ENCODE measurements around the gene PLCD4. TPM values are rescaled to one million over a fixed set of nuclear protein-coding genes. Genes with fewer than 3 reads are reported as not detected.

PLCD4 gene
- total RNA-seq, 1 experiment from 2014 or later: 0.42 TPM

DNA sequence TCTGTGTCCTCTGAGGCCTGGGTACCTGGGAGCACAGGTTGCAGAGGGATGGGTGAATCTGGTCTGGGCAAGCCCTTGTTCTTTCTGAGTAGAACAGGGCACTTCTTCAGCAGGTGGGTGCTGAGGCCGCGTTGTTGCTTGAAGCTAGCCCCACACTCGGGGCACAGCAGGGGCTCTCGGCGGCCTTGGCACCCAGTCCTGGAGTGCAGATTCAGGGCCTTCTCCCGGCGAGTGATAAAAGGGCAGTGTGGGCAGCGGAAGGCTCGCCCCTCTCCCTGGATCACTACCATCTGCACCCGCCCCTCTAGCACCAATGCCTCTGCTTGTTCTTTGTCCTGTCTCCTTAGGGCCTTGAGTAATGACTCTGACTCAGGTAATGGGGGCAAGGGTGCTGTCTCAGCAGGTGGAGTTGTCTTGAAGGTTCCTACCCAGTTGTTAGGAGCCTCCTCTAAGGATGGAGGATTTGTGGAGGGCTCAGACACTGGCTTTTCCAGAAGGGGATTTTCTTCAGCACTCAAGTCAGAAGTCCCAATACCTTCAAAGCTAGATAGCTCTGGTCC, 36.1 kb downstream of the PLCD4 start:
- H2BK120ac ChIP-seq (ENCODE audit: low read depth, low read length, poor library complexity, severe bottlenecking): no peak overlapping the region
- no peak overlapping the region for H2BK12ac ChIP-seq (ENCODE audit: insufficient read length, low read depth, low read length)
- H3K4ac ChIP-seq (ENCODE audit: low read depth, low read length): no peak overlapping the region
- no peak overlapping the region for H3K4me2 ChIP-seq (ENCODE audit: insufficient read depth, insufficient read length, low read length)
- H3K27ac ChIP-seq (ENCODE audit: insufficient read length, low read depth, low read length): no peak overlapping the region
- TF ChIP-seq, protein P1, sequence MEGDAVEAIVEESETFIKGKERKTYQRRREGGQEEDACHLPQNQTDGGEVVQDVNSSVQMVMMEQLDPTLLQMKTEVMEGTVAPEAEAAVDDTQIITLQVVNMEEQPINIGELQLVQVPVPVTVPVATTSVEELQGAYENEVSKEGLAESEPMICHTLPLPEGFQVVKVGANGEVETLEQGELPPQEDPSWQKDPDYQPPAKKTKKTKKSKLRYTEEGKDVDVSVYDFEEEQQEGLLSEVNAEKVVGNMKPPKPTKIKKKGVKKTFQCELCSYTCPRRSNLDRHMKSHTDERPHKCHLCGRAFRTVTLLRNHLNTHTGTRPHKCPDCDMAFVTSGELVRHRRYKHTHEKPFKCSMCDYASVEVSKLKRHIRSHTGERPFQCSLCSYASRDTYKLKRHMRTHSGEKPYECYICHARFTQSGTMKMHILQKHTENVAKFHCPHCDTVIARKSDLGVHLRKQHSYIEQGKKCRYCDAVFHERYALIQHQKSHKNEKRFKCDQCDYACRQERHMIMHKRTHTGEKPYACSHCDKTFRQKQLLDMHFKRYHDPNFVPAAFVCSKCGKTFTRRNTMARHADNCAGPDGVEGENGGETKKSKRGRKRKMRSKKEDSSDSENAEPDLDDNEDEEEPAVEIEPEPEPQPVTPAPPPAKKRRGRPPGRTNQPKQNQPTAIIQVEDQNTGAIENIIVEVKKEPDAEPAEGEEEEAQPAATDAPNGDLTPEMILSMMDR (conservative IDR thresholded peaks at IDR 0.05): no peak
- WGBS (ENCODE audit: extremely low coverage, insufficient read length, low lambda C conversion rate): no CpG with 5 or more reads among the region's 10 CpGs
- H2AK5ac ChIP-seq (ENCODE audit: insufficient read length, low read length): no peak overlapping the region
- Mint-ChIP-seq H3K27me3 (ENCODE audit: low read depth) (no peaks in the 10 kb centered on the region), H3K27ac (no peak overlapping the region; a peak in 1 of 7 replicates), H3K9me3 (no peaks in the 10 kb centered on the region), H3K36me3 (ENCODE audit: insufficient read depth in 1 of 3, low read depth in 3 of 3) (peaks cover 42 to 77% (median 77%) of the 10 kb centered on the region in 3 experiments; a peak in 6 of 7 replicates), H3K4me1 (no peaks in the 10 kb centered on the region), H3K4me3 (no peak overlapping the region)
- H2BK20ac ChIP-seq (ENCODE audit: low read depth, low read length, poor library complexity, severe bottlenecking): no peak overlapping the region
- H4K8ac ChIP-seq (replicated peaks; ENCODE audit: insufficient read length, low read depth, low read length): no peak overlapping the region
- no peak overlapping the region for H3K14ac ChIP-seq (ENCODE audit: insufficient read depth, low read length)
- no peak overlapping the region for H3K23ac ChIP-seq (ENCODE audit: insufficient read length, low read depth, low read length)
- no peaks in the 10 kb centered on the region for H3K79me2 ChIP-seq (ENCODE audit: insufficient read depth, low read length)
- H3K4me1 ChIP-seq (ENCODE audit: insufficient read depth, low read length): no peaks in the 10 kb centered on the region
- no peaks in the 10 kb centered on the region for H4K20me1 ChIP-seq (ENCODE audit: control insufficient read depth, insufficient read depth, insufficient read length)
- no peak overlapping the region for H3K18ac ChIP-seq (ENCODE audit: insufficient read length, low read depth, low read length)
- no peak overlapping the region for H4K5ac ChIP-seq (ENCODE audit: insufficient read length, low read depth, low read length)
- H3T11ph ChIP-seq (ENCODE audit: low read length): no peak overlapping the region
- H3K9me3 ChIP-seq (ENCODE audit: control insufficient read depth, low read depth, low read length): no peaks in the 10 kb centered on the region
- H3K23me2 ChIP-seq (ENCODE audit: insufficient read length, low read depth, low read length, poor library complexity, severe bottlenecking): no peaks in the 10 kb centered on the region
- no peak overlapping the region for H2AFZ ChIP-seq (ENCODE audit: low read length)
- H3K9ac ChIP-seq (ENCODE audit: extremely low read depth, insufficient read length, low read length): no peak overlapping the region
- no peak overlapping the region for H3K56ac ChIP-seq (ENCODE audit: insufficient read length, low read depth, low read length)
- H2BK5ac ChIP-seq (ENCODE audit: insufficient read length, low read length): no peak overlapping the region
- H3K27me3 ChIP-seq (ENCODE audit: insufficient read depth, low read length): no peaks in the 10 kb centered on the region
- DNase-seq: no peak
- no peak overlapping the region for H4K91ac ChIP-seq (ENCODE audit: insufficient read length, low read depth, low read length)
- H3K79me1 ChIP-seq (ENCODE audit: insufficient read depth, low read depth, low read length, poor library complexity, severe bottlenecking): no peaks in the 10 kb centered on the region
- no peak overlapping the region for H2BK15ac ChIP-seq (ENCODE audit: low read depth, low read length)
